Measurements from ENCODE around the gene SOCS2.

Gene SOCS2

DNA sequence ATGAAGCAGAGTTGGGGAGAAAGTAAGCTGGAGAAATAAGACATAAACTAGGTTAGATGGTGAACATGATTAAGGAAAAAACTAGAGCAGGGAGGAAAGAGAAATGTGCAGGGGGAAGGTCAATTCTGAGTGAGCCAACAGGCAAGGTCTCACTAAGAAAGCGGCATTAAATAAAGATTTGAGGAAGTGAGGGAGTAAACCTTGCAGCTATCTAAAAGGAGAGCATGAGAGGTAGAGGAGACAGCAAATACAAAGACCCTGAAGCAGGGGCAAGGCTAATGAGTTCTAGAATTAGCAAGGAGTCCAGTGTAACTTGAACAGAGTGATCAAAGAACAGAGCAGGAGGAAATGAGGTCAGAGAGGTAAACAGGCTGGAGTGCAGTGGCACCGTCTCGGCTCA lies 4.4 kb upstream of the SOCS2 start:
- DNase-seq = no peak

DNA sequence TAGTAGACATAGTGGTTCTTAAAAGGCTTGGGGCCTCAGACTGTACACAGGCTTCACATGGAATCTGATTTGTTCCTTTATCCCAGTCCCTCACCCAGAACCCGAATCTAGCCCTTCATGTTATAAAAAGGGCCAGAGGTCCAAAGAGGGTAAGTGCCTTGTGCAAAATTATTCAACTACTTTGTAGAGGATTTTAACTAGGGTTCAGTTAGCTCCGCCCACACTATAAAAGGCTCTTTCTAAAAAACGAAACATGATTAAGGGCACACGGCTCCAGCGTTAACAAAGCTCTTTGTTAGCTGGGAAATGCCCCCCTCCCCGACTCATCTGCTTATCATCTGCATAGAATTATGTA lies 3.2 kb upstream of the SOCS2 start:
- no peak for DNase-seq

DNA sequence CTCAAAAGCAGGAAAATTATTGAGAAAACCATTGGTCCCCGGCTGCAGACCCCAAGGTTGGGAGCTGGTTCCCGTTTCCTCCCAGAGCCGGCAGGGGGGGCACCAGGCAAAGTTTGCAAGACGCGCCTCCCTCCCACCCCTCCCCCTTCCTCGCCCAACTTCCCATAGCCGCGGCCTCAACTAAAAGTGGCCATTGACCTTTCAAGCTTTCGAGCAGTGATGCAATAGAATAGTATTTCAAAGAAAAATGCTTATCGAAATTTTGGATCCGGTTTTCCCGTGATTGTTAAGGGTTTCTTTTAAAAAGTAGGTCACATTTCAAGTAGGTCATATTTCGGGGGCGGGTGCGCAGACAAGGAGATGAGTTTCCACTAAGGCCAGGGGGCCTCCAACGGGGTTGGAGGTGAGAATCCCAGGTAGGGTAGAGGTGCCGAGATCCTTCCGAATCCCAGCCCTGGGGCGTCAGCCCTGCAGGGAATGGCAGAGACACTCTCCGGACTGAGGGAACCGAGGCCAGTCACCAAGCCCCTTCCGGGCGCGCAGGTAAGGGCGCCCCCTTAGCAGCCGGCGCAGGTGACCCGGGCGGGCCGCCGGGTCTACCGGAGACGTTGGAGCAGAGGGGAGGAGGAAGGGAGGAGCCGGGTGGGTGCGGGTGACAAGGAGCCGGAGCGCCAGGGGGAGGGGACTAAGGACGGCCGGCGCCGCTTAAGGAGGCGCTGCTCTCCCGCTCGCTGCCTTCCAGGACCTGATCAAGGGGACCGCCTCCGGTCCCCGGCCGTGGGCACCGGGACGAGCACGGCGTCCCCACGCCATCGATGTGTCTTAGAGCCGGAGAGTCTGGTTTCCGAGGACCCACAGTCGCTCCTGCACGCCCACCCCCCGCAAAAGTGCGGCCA lies 2.6 kb upstream of the SOCS2 start:
- no peak for DNase-seq

DNA sequence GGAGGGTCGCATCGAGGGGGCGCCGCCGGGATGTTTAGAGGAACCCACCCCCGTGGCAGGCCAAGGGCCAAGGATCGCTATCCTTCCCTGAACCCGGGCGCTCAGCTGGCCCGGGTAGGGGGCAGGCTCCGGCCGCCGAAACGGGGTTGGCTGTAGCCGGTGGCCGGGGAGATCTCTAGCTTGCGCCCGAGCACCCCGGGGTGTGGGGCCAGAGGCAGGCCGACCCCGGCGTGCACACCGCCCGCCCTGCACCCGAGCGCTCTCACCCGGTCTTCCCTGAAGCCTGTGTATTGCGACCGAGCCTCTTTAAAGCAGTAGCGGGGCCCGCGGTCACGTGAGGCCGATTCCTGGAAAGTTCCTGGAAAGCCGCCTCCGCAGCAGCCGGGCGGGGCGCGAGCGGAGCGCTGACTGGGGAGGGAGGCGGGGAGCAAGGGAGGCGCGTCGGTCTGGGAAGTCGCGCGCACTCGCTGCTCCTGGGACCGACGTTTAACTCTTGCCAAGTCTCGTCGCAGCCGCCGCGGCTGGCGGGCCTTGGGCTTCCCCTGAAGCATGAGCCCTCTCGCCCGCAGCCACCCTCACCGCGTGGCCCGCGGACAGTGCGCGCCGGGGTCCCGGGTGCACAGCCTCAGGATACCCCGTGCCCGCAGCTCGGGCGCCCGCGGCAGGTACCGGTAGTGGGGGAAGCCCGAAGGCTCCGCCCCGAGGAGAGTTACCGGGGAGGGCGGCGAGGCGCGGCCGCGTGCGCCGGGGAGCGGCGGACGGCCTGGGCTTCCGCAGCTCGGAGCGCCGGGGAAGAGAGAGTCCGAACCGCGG lies 1.7 kb upstream of the SOCS2 start:
- peak; percentile 91 for DNase-seq

DNA sequence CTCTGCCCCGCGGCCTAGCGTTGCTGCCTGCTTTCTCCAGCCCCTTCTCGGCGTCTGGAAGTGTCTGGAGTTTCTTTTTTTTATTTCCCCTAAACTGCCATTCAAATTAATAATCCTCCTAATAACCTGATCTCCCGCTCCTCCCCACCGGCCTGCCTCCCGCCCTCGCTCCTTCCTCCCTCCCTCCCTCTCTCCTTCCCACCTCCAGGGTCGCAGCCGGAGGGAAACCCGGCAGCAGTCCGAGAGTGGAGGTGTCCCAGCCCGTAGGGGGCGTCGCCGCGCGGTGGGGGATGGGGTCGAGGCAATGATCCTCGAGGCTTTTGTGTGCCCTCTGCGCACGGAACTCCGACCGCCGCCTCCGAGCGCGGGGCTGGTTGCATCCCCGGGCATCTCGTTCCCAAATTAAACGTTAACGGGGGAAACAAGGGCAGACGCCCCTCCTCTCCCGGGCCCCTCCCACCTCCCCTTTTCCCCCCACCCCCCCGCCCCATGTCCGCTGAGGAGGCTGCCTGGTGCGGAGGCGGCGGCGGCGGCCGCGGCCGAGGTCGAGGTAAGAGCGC lies 1.0 kb upstream of the SOCS2 start:
- DNase-seq = peak; percentile 53

DNA sequence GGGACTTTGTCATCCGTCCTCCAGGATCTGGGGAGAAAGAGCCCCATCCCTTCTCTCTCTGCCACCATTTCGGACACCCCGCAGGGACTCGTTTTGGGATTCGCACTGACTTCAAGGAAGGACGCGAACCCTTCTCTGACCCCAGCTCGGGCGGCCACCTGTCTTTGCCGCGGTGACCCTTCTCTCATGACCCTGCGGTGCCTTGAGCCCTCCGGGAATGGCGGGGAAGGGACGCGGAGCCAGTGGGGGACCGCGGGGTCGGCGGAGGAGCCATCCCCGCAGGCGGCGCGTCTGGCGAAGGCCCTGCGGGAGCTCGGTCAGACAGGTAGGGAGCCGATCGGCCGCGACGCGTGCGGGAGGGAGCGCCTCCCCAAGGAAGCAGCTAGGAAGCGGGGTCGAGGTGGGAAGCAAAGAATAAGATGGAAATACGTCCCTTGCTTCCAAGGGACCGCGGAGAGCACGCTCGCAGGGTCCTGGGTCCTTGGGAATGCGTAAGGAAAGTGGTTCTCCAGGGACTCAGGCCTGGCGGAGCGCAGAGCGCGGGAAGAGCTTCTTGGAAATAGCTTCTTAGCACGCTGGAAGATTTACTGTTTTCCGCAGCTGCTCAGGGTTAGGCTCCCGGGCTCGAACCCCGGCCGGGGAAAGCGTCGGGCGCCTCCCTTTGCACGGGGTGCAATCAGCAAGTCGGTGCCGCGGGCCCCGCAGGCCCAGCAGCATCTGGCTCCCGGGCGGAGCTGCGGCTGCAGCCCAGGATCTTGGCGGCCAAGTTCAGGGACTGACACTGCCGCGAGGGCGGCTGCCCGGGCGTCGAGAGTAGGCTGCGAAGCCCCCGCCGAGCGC lies 457 bp downstream of the SOCS2 start:
- no peak for DNase-seq

DNA sequence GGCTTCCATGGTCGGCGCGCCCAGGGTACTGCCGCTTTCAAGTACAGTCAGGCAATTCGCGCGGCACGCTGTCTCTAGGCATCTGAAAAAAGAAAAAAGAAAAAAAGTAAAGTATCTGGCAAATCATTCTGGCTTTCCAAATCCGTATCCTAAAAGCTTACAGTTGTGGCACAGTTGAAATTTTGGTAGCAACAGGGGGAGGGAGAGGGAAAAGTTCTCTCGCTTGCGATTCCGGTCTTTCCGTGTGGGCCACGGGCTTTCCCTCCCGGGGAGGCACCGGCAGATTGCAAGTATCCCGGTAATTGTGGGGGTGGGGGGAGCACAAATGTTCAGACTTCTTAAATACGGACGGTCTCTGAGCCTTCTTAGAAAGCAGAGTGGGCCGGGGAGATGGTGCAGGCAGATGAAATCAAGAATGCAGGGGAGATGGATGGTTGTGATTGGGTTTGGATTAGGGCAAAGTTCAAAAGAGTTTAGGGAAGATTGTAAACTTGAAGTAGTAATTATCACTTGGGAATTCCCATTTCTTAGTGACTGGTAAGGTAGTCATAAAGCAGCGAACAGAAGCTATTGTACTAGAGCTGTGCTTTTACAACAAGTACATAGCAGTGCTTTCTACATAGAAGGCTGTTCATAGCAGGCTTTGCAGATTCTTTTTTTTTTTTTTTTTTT lies 1.2 kb downstream of the SOCS2 start:
- no peak for DNase-seq

DNA sequence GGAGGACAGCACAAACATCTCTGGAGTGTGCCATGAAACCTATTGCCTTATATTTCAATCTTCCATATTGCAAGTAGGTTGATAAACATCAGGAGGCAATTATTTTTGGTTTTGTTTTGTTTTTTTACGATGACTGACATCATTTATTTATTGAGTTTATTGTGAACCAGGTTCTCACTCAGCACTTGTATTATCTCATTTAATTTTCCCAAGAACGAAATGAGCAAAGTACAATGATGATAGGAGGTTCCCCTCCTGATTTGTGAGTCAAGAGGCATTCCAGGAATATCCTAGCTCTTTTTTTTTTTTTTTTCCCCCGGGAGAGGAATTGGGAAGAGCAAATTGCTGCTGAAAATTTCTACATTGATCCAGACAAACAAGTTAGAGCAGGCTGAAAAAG lies 4.7 kb downstream of the SOCS2 start:
- no peak for DNase-seq

DNA sequence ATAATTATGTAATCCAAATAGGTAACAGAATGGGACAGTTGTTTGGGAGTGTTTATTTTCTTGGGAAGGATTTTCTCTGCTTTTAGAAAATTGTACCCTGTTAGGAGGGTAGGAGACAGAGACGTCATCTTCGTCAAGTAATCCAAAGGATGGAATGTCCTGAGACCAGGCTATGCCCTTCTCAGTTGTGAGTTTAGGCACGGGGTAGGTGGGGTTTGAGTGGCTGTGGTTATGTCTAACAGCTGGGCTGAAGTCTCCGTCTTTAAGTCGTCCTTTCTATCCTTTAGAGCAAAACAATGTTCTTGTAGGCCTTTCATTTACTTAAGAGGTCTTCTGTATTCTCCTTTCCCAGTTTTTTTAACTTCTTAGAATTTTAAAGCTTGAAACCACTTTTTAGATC lies 5.7 kb downstream of the SOCS2 start:
- DNase-seq = no peak

DNA sequence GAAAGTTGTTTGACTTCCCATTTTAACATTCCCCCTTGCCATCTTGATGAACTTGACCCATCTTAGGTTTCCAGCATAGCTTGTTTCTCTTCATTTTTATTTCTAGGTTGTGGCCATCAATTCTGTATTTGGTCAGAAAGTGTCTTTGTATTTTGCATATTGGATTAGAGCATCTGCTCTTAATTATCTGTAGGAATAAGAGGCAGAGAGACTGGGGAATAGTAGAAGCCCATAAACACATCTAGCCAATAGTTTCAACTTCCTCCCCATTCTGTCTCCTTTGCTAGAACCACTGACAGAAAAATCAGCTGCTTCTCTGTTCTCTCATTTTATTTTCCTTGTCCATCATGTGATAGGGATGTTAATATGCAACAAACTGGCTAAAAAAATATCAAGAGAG lies 8.2 kb downstream of the SOCS2 start:
- DNase-seq = no peak

DNA sequence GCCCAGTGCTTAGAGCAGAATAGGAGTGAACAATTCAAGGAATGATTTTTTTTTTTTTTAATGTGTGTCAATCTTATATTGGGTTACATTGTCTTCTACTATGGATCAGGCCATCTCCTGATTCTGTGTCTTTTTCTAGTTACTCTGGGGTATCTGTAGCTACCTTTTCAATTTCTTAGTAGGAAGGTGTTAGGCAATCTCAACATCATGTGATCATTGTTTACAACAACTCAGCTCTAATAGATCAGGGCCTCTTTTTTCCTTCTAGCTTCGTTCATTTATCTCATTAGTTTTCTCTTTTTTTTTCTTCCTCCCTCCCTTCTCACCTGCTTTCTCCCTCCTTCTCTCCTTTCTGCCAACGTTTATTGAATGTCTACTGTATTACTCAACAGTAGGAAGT lies 8.9 kb downstream of the SOCS2 start:
- DNase-seq = no peak

DNA sequence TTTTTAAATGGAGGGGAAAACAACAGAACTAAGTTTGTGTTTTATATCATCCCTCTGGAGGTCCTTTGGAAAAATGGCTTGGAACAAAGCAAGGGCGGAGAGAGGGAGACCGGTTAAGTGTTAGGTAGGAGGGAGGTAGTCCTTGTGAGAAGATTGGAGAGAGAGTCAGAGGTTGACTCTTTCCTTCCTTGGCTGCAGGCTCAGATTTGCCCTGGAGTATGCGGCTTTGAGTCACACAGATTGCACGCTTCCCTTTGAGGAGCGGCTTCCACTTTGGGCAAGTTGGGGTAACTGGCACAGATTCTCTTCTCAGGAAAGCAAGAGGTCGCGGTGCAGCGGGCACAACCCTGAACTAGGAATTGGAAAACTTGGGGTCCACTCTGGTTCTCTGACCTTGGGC lies 9.9 kb downstream of the SOCS2 start:
- DNase-seq = no peak

DNA sequence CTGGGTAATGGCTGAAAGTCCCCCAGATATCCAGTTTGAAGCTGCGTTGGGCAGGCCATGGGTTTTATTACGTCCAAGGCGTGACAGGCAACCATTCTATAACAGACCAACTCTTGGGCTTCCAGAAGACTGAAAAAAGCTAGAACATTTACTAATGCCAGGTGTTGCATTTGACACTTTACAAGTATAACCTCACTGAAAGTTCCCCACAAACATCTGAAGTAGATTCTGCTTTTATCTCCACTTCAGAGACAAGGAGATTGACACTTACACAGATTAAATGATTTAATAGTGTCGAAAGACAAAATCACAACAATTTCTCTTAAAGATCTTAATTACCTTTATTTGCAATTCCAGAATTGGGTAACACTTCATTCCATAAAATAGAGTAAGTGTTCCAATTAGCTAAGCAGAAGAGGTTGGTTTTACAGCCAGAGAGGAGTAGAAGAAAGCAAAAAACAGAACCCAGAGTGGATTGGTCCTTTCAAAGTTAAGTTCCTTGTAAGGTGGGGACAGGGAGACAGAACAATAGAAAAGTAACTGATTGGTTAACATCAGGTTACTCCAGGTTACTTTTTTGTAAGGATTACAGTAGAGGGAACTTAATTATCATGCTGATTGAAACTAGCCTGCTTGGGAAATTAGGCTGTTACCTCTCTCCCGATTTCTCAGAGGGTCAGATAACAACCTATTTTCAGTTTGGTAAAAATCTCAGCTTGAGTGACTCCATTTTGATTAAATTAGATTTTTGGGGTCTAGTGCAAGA lies 11.3 kb downstream of the SOCS2 start:
- no peak for DNase-seq

DNA sequence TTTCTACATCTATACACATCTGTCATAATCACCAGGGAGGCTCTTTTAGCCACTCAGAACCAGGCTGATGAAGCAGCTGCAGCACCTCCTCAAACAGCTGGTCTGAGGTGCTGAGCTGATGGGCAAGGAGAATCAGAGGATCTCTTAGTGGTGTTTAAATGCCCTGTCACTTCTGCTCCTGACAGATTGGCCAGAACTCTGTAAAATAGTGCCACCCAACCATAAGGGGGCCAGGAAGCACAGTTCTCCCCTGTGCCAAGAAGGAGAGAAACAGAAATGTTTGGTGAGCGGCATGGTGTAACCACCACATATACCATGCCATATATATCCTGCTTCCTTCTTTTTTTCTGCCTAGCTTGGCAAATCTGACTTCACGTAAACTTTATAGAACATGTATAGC lies 12.8 kb downstream of the SOCS2 start:
- no peak for DNase-seq

DNA sequence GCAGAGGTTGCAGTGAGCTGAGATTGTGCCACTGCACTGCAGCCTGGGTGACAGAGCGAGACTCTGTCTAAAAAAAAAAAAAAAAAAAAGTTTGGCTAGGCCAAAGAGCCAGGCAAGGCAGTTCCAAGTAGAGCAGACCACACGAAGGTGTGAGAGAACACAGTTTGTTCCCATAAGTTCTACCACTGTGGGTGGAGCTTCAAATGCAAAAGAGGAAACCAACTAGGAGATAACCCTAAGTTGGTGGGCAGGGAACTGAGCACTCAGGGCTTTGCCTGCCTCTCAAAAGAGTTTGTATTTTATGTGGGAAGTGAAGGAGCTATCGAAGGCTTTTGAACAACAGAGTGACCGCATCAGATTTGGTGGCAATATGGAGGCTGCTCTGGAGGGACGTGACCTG lies 15.1 kb downstream of the SOCS2 start:
- DNase-seq = no peak

DNA sequence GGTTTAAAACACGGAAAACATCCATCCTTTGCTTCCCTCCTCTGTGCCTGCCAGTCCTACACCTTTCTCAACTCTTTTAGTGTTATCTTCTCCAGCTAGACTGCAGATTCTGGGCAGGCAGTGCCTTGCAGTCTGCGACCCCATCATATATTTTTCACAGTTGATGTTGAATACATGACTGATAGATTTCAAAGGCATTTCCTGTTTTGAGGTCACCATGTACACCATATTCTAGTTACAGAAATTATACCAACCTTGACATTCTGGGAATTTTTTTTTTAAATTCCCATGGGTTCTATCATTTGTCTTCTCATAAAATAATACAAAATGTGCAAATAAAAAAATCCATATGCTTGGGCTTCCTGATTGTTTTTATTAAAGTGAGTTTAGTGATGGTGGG lies 16.6 kb downstream of the SOCS2 start:
- DNase-seq = no peak

DNA sequence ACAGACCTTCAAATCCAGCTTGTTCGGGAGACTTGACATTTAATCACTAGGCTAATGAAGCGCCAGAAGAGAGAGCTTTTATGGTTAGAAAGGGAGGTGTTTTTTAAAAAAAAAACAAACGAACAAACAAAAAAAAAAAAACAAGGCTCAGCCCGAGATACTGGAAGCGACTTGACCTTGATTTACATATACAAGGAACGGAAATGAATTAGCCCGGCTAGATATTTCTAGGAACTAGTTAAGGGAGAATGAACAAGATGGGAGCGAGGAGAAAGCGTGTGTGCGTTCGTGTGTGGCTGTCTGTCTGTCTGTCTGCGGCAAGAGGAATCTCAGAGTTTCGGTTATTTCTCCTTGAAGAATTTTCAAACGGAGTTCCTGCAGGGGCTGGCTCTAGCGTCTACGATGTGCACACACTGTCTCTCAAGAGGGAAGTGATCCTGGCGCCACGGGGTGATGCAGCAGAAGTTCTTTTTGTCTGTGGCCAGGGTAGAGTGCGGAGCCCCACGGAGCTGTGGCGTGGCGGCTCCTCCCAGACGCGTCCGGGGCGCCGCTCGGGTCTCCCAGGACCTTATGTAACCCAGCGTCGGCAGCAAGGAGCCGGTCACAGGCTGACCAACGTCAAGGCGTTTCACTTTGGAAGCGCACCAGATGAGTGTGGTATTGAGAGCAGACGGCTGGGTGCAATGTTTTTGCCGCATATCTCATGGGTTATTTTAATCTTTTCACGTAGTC lies 18.8 kb downstream of the SOCS2 start:
- DNase-seq = no peak

DNA sequence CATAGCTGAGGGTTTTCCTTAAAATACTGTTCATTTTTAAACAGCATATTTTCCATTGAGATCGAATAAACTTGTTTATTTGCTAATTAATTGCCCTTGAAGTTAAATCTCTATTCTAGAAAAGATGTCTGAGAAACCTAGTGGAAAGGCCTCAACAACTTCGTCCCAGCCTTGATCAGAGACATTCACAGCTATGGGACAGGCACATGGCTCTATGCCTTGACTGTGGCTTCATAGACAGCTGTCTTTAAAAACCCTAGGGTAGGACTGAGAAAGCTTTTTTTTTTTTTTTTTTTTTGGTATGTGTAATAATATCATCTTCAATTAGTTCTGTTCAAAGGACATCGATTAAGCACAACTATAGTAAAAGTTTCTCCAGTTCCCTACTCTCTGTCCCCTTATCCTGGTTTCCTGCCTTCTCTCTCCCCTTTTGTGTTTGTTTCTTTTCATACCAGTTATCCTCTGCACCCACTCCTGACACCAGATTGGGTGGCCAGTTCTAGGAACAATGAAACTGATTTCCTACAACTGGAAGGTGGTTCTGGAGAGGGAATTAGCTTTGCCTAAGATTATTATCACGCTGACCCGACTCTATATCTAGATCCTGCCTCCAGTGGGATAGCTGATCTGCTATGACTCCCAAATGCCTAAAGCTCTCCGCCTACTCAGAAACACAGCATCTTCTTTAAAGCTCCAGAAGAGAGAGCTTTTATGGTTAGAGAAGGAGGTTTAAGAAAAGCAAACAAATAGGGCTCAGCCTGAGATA lies 20.3 kb downstream of the SOCS2 start:
- DNase-seq = no peak

DNA sequence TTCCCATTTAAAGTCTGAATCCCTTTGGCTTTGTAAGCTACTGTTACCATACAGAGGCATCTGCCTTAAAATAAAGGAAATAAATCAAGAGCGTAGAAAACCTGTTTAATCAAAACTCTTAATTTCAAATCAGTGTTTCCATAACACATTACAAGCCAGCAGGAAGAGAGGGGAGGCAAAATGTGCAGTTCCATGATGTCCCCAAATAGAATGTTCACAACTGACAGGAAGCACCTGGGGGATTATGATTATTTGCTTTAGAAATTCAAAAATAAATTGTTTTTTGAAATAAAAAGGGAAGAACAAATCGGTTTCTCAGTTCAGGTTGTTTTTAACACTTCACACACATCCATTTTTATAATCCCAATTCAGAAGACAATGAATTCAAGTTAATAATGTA lies 21.4 kb downstream of the SOCS2 start:
- DNase-seq = no peak

DNA sequence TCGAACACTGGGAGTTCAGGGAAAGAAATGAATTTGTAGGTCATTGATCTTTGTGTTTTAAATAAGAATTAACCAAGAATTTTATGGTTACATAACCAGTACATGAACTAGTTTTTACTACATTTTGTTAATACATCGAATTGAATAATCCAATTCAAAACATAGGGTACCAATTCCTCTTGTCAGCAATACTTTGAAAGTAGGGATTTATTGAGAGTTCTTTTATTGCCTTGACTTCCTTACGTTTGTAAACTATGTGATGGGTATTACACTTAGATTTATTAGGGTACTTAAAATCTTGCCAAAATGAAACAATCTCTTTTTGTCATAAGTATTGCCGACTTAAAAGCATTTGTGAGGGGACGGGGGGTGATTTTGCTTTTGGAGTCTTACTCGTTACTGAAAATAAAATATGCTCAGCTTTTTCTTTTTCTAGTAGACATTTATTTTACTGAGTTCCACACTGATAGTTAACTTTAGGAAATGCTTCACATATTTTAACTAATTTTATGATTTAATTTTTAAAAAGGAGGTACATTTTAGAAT lies 22.4 kb downstream of the SOCS2 start:
- no peak for DNase-seq
